Parathyroid adenoma (tissue), 2 donors: ENCODE results near the gene NEUROD6.
A peak's percentile ranks its signal among the peaks of the same experiment; 100 is the strongest.

Experiments
- H2AFZ ChIP-seq: fragments of 300-600 bp; sonication (generic); one replicate; pipeline ENCODE4 v1.7.0; 2017; ENCODE audit warnings: antibody characterized with exemption, mild to moderate bottlenecking
- H3K27ac ChIP-seq: fragments of 300-600 bp; sonication (generic); one replicate; pipeline ENCODE4 v1.7.0; 2017
- H3K27me3 ChIP-seq: fragments of 300-600 bp; sonication (generic); one replicate; pipeline ENCODE4 v1.7.0; 2017; ENCODE audit warnings: low read length; ENCODE audit not compliant: control insufficient read depth, insufficient read depth
- H3K36me3 ChIP-seq: fragments of 300-600 bp; sonication (generic); one replicate; pipeline ENCODE4 v1.7.0; 2017; ENCODE audit warnings: low read length; ENCODE audit not compliant: control insufficient read depth, insufficient read depth
- H3K4me1 ChIP-seq: fragments of 300-600 bp; sonication (generic); one replicate; pipeline ENCODE4 v1.7.0; 2017; ENCODE audit warnings: control low read depth
- H3K4me2 ChIP-seq: fragments of 300-600 bp; sonication (generic); one replicate; pipeline ENCODE4 v1.7.0; 2017; ENCODE audit warnings: low read length
- H3K4me3 ChIP-seq: fragments of 300-600 bp; sonication (generic); one replicate; pipeline ENCODE4 v1.7.0; 2017; ENCODE audit warnings: low read depth, low read length
- H3K79me2 ChIP-seq: fragments of 300-600 bp; sonication (generic); one replicate; pipeline ENCODE4 v1.7.0; 2017; ENCODE audit warnings: control low read depth
- H3K9ac ChIP-seq: fragments of 300-600 bp; sonication (generic); one replicate; pipeline ENCODE4 v1.7.0; 2017; ENCODE audit warnings: mild to moderate bottlenecking
- H3K9me3 ChIP-seq: fragments of 300-600 bp; sonication (generic); one replicate; pipeline ENCODE4 v1.7.0; 2017; ENCODE audit warnings: low read length; ENCODE audit not compliant: control insufficient read depth
- CTCF ChIP-seq: fragments of 300-600 bp; sonication (generic); IDR thresholded peaks from one replicate; pipeline ENCODE4 v1.7.0; 2017; ENCODE audit warnings: antibody characterized with exemption, mild to moderate bottlenecking
- donor health status: primary hyperparathyroidism.

Gene NEUROD6

GRCh38 chr7:31335884-31336201 is 4.7 kb downstream of the NEUROD6 start:
- no peaks in the 10 kb centered on the region for H3K36me3 ChIP-seq
- no peak for TF ChIP-seq CTCF
- H3K79me2 ChIP-seq = no peaks in the 10 kb centered on the region
- H3K4me3 ChIP-seq = no peak overlapping the region
- H3K4me1 ChIP-seq = no peaks in the 10 kb centered on the region
- no peak overlapping the region for H3K27ac ChIP-seq
- H2AFZ ChIP-seq = peak overlapping the region; percentile 36
- no peaks in the 10 kb centered on the region for H3K9me3 ChIP-seq
- H3K4me2 ChIP-seq = peak overlapping the region; percentile 62
- H3K27me3 ChIP-seq = no peaks in the 10 kb centered on the region
- no peak overlapping the region for H3K9ac ChIP-seq

GRCh38 chr7:31335161-31335856 is 5.2 kb downstream of the NEUROD6 start:
- TF ChIP-seq CTCF = no peak
- Histone ChIP-seq H2AFZ (no peak overlapping the region), H3K79me2 (no peaks in the 10 kb centered on the region), H3K9ac (no peak overlapping the region), H3K9me3 (no peaks in the 10 kb centered on the region), H3K36me3 (no peaks in the 10 kb centered on the region), H3K4me2 (no peak overlapping the region), H3K27ac (no peak overlapping the region), H3K4me1 (no peaks in the 10 kb centered on the region), H3K27me3 (no peaks in the 10 kb centered on the region), H3K4me3 (no peak overlapping the region)

GRCh38 chr7:31333291-31333690 is 7.2 kb downstream of the NEUROD6 start:
- Histone ChIP-seq H2AFZ (no peak overlapping the region), H3K9ac (no peak overlapping the region), H3K27ac (no peak overlapping the region), H3K36me3 (no peaks in the 10 kb centered on the region), H3K4me1 (no peaks in the 10 kb centered on the region), H3K9me3 (no peaks in the 10 kb centered on the region), H3K4me3 (no peak overlapping the region), H3K79me2 (no peaks in the 10 kb centered on the region), H3K27me3 (no peaks in the 10 kb centered on the region), H3K4me2 (no peak overlapping the region)
- no peak for TF ChIP-seq CTCF

GRCh38 chr7:31327071-31327470 is 13.5 kb downstream of the NEUROD6 start:
- Histone ChIP-seq H3K27ac (no peak overlapping the region), H3K9ac (no peak overlapping the region), H3K36me3 (no peaks in the 10 kb centered on the region), H3K4me3 (no peak overlapping the region), H3K27me3 (no peaks in the 10 kb centered on the region), H3K4me2 (no peak overlapping the region), H3K79me2 (no peaks in the 10 kb centered on the region), H3K9me3 (no peaks in the 10 kb centered on the region), H3K4me1 (no peaks in the 10 kb centered on the region), H2AFZ (no peak overlapping the region)
- TF ChIP-seq CTCF = no peak

GRCh38 chr7:31326416-31326815 is 14.1 kb downstream of the NEUROD6 start:
- Histone ChIP-seq H3K79me2 (no peaks in the 10 kb centered on the region), H3K9me3 (no peaks in the 10 kb centered on the region), H2AFZ (no peak overlapping the region), H3K9ac (no peak overlapping the region), H3K4me1 (no peaks in the 10 kb centered on the region), H3K4me3 (no peak overlapping the region), H3K36me3 (no peaks in the 10 kb centered on the region), H3K4me2 (no peak overlapping the region), H3K27ac (no peak overlapping the region), H3K27me3 (no peaks in the 10 kb centered on the region)
- no peak for TF ChIP-seq CTCF
